HPDE6-E6E7 (cell line): ENCODE data around the gene MBNL3.
"Not testable (repeated sequence)": the region's sequence is repeated elsewhere in the genome, so short reads cannot be mapped to it uniquely, and the experiment has no call there.

Source experiments
- DNase-seq: peaks from one replicate; pipeline ENCODE4 v3.0.0; 2011; ENCODE audit warnings: missing footprints; ENCODE audit errors: extremely low spot score

The MBNL3 gene

GRCh38 chrX:132373610-132374009, 115.2 kb downstream of the MBNL3 start:
- no peak for DNase-seq

GRCh38 chrX:132369617-132370326, 119.1 kb downstream of the MBNL3 start:
- DNase-seq: no peak

- DNase-seq: no peak
Measured at GRCh38 chrX:132367984-132368383, 120.9 kb downstream of the MBNL3 start.

- no peak for DNase-seq
Measured at GRCh38 chrX:132367314-132367713, 121.5 kb downstream of the MBNL3 start.

GRCh38 chrX:132365490-132365889, 123.3 kb downstream of the MBNL3 start:
- DNase-seq: no peak

- no peak for DNase-seq
Measured at GRCh38 chrX:132364313-132364712, 124.5 kb downstream of the MBNL3 start.

- DNase-seq: no peak
Measured at GRCh38 chrX:132353430-132353829, 135.4 kb downstream of the MBNL3 start.

GRCh38 chrX:132336172-132336571, 152.7 kb downstream of the MBNL3 start:
- no peak for DNase-seq

GRCh38 chrX:132333351-132333750, 155.5 kb downstream of the MBNL3 start:
- no peak for DNase-seq

GRCh38 chrX:132331532-132331931, 157.3 kb downstream of the MBNL3 start:
- DNase-seq: no peak

GRCh38 chrX:132331000-132331399, 157.8 kb downstream of the MBNL3 start:
- DNase-seq: no peak

- no peak for DNase-seq
Measured at GRCh38 chrX:132330156-132330729, 158.6 kb downstream of the MBNL3 start.

GRCh38 chrX:132326960-132327359, 161.9 kb downstream of the MBNL3 start:
- not testable (repeated sequence) for DNase-seq
